AG04450 (cell line): ENCODE measurements around the gene PPID. TPM values are rescaled to one million over a fixed set of nuclear protein-coding genes. Genes with fewer than 3 reads are reported as not detected.

Experiments
- CTCF ChIA-PET: fragments of 300-600, 350-600 bp; formaldehyde crosslinking; extraction: SDS; loops from one replicate; lab custom pipeline; 2022; ENCODE audit warnings: antibody characterized with exemption, inconsistent platforms; lab: Charles Lee
- POLR2A ChIA-PET: fragments of 350-600 bp; formaldehyde crosslinking; extraction: SDS; loops from one replicate; lab custom pipeline; 2021; ENCODE audit warnings: antibody characterized with exemption, inconsistent platforms; lab: Yijun Ruan, JAX
- DNase-seq: peaks from one replicate; pipeline ENCODE4 v3.0.0-alpha.2; 2011; ENCODE audit warnings: low read depth, low spot score
- H3K27ac ChIP-seq: one replicate; pipeline ENCODE4 v1.5.1; 2012; ENCODE audit warnings: low read depth, low read length, control low read depth
- H3K27me3 ChIP-seq: one replicate; pipeline ENCODE4 v1.6.0; 2012; ENCODE audit warnings: low read length; ENCODE audit not compliant: control insufficient read depth, insufficient read depth
- H3K4me3 ChIP-seq: 2 replicates; pipeline ENCODE4 v1.5.1; 2011; ENCODE audit warnings: mild to moderate bottlenecking, low read depth, low read length, control low read depth
- H3K9me3 ChIP-seq: 2 replicates; pipeline ENCODE4 v1.5.1; 2012; ENCODE audit warnings: low read length; ENCODE audit not compliant: control insufficient read depth, insufficient read depth
- polyA plus RNA-seq: library from polyadenylated mRNA; depleted of rRNA; stranded (reverse); fragments of >200 nt; gene quantifications from 2 replicates; pipeline ENCODE4 v1.2.3, GENCODE V29; 2011
- TF ChIP-seq, protein P1 (sequence below): IDR thresholded peaks from 2 replicates; pipeline ENCODE4 v1.5.1; 2011; ENCODE audit warnings: low read depth, low read length, control low read depth, inconsistent platforms

The PPID gene
- polyA plus RNA-seq, 1 experiment = 22.9 TPM

DNA sequence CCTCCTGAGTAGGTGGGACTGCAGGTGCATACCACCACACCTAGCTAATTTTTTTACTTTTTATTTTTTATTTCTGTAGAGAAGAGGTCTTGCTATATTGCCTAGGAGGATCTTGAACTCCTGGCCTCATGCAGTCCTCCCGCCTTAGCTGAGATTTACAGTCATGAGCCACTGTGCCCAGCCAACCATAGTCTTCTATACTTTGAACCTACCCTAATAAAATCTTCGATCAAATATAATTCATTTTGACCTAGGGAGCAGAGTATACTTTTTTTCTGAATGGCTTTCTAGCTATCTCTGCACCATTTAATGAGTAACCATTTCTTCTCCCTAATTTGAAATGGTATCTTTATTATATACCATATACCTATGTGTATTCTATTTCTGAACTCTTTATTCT, 44.4 kb downstream of the PPID start:
- DNase-seq = no peak
- Histone ChIP-seq H3K27ac (no peak overlapping the region), H3K9me3 (no peaks in the 10 kb centered on the region), H3K27me3 (no peaks in the 10 kb centered on the region), H3K4me3 (no peak overlapping the region)
- TF ChIP-seq, protein P1, sequence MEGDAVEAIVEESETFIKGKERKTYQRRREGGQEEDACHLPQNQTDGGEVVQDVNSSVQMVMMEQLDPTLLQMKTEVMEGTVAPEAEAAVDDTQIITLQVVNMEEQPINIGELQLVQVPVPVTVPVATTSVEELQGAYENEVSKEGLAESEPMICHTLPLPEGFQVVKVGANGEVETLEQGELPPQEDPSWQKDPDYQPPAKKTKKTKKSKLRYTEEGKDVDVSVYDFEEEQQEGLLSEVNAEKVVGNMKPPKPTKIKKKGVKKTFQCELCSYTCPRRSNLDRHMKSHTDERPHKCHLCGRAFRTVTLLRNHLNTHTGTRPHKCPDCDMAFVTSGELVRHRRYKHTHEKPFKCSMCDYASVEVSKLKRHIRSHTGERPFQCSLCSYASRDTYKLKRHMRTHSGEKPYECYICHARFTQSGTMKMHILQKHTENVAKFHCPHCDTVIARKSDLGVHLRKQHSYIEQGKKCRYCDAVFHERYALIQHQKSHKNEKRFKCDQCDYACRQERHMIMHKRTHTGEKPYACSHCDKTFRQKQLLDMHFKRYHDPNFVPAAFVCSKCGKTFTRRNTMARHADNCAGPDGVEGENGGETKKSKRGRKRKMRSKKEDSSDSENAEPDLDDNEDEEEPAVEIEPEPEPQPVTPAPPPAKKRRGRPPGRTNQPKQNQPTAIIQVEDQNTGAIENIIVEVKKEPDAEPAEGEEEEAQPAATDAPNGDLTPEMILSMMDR = no peak
- ChIA-PET CTCF (interaction anchor here (0.6 kb wide), 1 partner anchor 11 kb away, joined by 4 read pairs; no protein-coding TSS in a partner anchor), POLR2A (no interaction called here)

DNA sequence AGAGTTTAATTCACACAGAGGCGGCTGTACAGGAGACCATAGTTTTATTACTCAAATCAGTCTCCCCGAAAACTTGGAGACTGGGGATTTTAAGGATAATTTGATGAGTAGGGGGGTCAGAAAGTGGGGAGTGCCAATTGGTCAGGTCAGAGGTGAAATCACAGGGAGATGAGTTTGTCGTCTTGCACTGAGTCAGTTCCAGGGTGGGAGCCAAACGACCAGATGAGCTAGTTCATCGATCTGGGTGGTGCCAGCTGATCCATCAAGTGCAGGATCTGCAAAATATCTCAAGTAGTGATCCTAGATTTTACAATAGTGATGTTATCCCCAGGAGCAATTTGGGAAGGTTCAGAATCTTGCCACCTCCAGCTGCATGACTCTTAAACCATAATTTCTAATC, 47.1 kb downstream of the PPID start:
- Histone ChIP-seq H3K9me3 (no peaks in the 10 kb centered on the region; the same call in 1 of the 2 replicates), H3K27me3 (no peaks in the 10 kb centered on the region), H3K27ac (no peak overlapping the region), H3K4me3 (no peak overlapping the region)
- no peak for DNase-seq
- CTCF ChIA-PET = interaction anchor here (0.6 kb wide), 1 partner anchor 26 kb away, joined by 3 read pairs; no protein-coding TSS in a partner anchor
- TF ChIP-seq, protein P1 = no peak
- POLR2A ChIA-PET = no interaction called here

DNA sequence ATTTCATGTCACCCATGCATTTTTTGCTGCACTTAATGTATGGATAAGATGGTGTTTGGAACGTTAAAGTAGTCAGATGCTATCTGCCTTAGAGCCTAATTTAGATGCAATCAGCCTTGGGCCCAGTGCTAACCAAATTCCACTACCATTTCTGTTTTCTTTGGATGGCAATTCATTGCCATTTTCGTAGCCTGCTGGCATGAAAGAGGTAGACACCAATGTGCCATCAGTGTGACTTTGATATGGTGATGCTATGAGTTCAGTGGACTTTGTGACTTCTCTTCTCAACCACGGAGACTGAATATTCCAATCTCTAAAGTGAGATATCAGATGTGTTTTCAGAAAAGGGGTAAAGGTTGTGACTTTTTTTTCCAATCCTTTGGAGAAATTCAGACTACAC, 49.6 kb downstream of the PPID start:
- Histone ChIP-seq H3K9me3 (no peaks in the 10 kb centered on the region; the same call in 1 of the 2 replicates), H3K4me3 (no peak overlapping the region), H3K27ac (no peak overlapping the region), H3K27me3 (no peaks in the 10 kb centered on the region)
- CTCF ChIA-PET = interaction anchor here (0.6 kb wide), 1 partner anchor 51 kb away, joined by 4 read pairs; no protein-coding TSS in a partner anchor
- POLR2A ChIA-PET = no interaction called here
- no peak for DNase-seq
- TF ChIP-seq, protein P1 = no peak

- Histone ChIP-seq H3K27me3 (no peaks in the 10 kb centered on the region), H3K9me3 (no peaks in the 10 kb centered on the region; the same call in 1 of the 2 replicates), H3K4me3 (peak within 1 kb of the TSS; percentile 75), H3K27ac (peak within 1 kb of the TSS; percentile 93)
- DNase-seq = peak; percentile 99
- TF ChIP-seq, protein P1 = peak; percentile 72
- ChIA-PET POLR2A (no interaction called here), CTCF (interaction anchor here (0.6 to 1.6 kb wide), 4 partner anchors 8 to 484 kb away, joined by 3 to 4 read pairs (median 4); no protein-coding TSS in a partner anchor)
Observed at GRCh38 chr4:158671915-158672806, 51.0 kb downstream of the PPID start, which contains the start of gene ETFDH. TSS of gene ETFDH (plus strand) at chr4:158672296. CDS start at chr4:158672457, 161 bp downstream.

GRCh38 chr4:158671665-158671914, 51.6 kb downstream of the PPID start, which contains the start of gene C4orf46:
TSS of gene C4orf46 (minus strand) at chr4:158671887. CDS start at chr4:158671801, 86 bp downstream.
- POLR2A ChIA-PET = no interaction called here

More at GRCh38 chr4:158671665-158671914, 51.6 kb downstream of the PPID start, which contains the start of gene C4orf46:
- TF ChIP-seq, protein P1 = no peak
- CTCF ChIA-PET = interaction anchor here (1.1 to 1.6 kb wide), 2 partner anchors 411 to 417 kb away, joined by 3 to 4 read pairs; no protein-coding TSS in a partner anchor
- Histone ChIP-seq H3K4me3 (peak within 1 kb of the TSS; percentile 75), H3K9me3 (no peaks in the 10 kb centered on the region; the same call in 1 of the 2 replicates), H3K27ac (peak within 1 kb of the TSS; percentile 93), H3K27me3 (no peaks in the 10 kb centered on the region)
- DNase-seq = no peak
